HL-60 (cell line): ENCODE data around the gene NUMB.

Experiments used
- DNase-seq, 2 experiments: peaks; one replicate each; pipeline ENCODE4 v3.0.0-alpha.2; 2010 to 2020; ENCODE audit warnings: low read depth in 1 of 2, low spot score in 1 of 2
- H3K27ac ChIP-seq: fragments of 250-450 bp; sonication (Bioruptor Pico); replicated peaks from 2 replicates; pipeline ENCODE4 v1.5.1; 2020; ENCODE audit warnings: mild to moderate bottlenecking, moderate library complexity
- H3K27me3 ChIP-seq: fragments of 250-450 bp; sonication (Bioruptor Pico); 2 replicates; pipeline ENCODE4 v1.5.1; 2021; ENCODE audit warnings: mild to moderate bottlenecking, moderate library complexity; ENCODE audit not compliant: insufficient read depth, poor library complexity, severe bottlenecking
- H3K4me3 ChIP-seq: replicated peaks from 2 replicates; pipeline ENCODE4 v1.5.1; 2011; ENCODE audit warnings: mild to moderate bottlenecking, control low read depth, low read length; ENCODE audit not compliant: insufficient read depth
- CTCF ChIP-seq: IDR thresholded peaks from one replicate; pipeline ENCODE4 v1.5.1; 2011; ENCODE audit warnings: low read length, control low read depth, inconsistent platforms; ENCODE audit not compliant: insufficient read depth
- GABPA ChIP-seq: IDR thresholded peaks from 2 replicates; pipeline ENCODE4 v1.6.1; 2012; ENCODE audit warnings: low read depth
- POLR2AphosphoS5 ChIP-seq: IDR thresholded peaks from 2 replicates; pipeline ENCODE4 v1.6.1; 2012; ENCODE audit warnings: low read depth
- REST ChIP-seq: IDR thresholded peaks from 2 replicates; pipeline ENCODE4 v1.6.1; 2012; ENCODE audit warnings: low read depth; ENCODE audit not compliant: insufficient replicate concordance
- SPI1 ChIP-seq: IDR thresholded peaks from 2 replicates; pipeline ENCODE4 v1.6.1; 2012; ENCODE audit warnings: low read depth, mild to moderate bottlenecking, borderline replicate concordance

The NUMB gene

GRCh38 chr14:73459959-73460358, 1.6 kb upstream of the NUMB start:
- no peak overlapping the region for H3K27ac ChIP-seq
- no peak for TF ChIP-seq CTCF
- TF ChIP-seq GABPA: no peak
- TF ChIP-seq REST: no peak
- TF ChIP-seq SPI1: no peak
- no peak for TF ChIP-seq POLR2AphosphoS5
- H3K27me3 ChIP-seq: no peaks in the 10 kb centered on the region
- no peak overlapping the region for H3K4me3 ChIP-seq
- DNase-seq: no peak

GRCh38 chr14:73457924-73458182, 493 bp downstream of the NUMB start:
- TF ChIP-seq POLR2AphosphoS5: no peak
- no peak for TF ChIP-seq CTCF
- H3K27ac ChIP-seq: peak overlapping the region; percentile 63
- peak in 1 of 2 experiments; percentile 1 for DNase-seq
- H3K4me3 ChIP-seq: peak overlapping the region; percentile 80
- no peaks in the 10 kb centered on the region for H3K27me3 ChIP-seq

GRCh38 chr14:73457041-73457923, 1.1 kb downstream of the NUMB start:
- peak overlapping the region; percentile 63 for H3K27ac ChIP-seq
- H3K27me3 ChIP-seq: no peaks in the 10 kb centered on the region
- no peak for DNase-seq
- H3K4me3 ChIP-seq: peak overlapping the region; percentile 80
- TF ChIP-seq CTCF (no peak), SPI1 (no peak), REST (no peak)

GRCh38 chr14:73455294-73455693, 3.1 kb downstream of the NUMB start:
- Histone ChIP-seq H3K27ac (0 out of 2 replicates have a peak overlapping the region, but pooled peaks have one; percentile 27), H3K4me3 (no peak overlapping the region), H3K27me3 (no peaks in the 10 kb centered on the region)
- DNase-seq: no peak
- no peak for TF ChIP-seq GABPA
- TF ChIP-seq REST: no peak
- no peak for TF ChIP-seq SPI1
